ENCODE data around the gene APH1A. TPM values are rescaled to one million over a fixed set of nuclear protein-coding genes. Genes with fewer than 3 reads are reported as not detected.

Gene APH1A
- total RNA-seq, 4 donors from 2014 or later, result 41.2 to 63.8 (median 54.9) TPM

DNA sequence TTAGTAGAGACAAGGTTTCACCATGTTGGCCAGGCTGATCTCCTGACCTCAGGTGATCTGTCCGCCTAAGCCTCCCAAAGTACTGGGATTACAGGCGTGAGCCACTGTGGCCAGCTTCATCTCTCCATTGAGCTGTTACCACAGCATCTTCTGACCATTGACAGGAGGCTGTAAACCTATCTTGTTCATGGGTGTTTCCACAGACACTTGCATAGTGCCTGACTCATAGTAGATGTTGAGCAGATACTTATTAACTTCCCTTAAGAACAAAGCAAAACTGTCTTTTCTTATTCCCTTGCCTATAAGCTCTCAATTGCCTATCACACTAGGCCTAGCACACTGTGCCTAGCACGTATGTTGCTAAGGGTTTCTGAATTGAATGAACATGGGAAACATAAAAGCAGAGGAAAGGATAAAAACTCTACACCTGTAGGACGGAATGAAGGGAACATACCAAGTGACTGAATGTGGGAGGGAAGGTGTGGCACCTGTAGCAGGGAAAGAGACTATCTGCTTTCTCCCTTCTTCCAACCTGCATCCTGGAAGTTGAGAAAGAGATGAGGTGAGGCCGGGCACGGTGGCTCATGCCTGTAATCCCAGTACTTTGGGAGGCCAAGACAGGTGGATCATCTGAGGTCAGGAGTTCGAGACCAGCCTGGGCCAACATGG is 2.6 kb upstream of the APH1A start:
- H3K27ac ChIP-seq, result peak overlapping the region; percentile 35 to 75 (median 65)
- no peak for DNase-seq
- H3K9me3 ChIP-seq, result no peaks in the 10 kb centered on the region
- in situ Hi-C loops (cut with MboI; ENCODE audit: low sequenced_read_pairs in 4 of 4), result no loop called here
- no peaks in the 10 kb centered on the region for H3K27me3 ChIP-seq
- H3K4me3 ChIP-seq, result no peak overlapping the region
- ATAC-seq, result no peak
- intact Hi-C loops (cut with DNase I; ENCODE audit: low total_unique reads), result no loop called here
- peaks cover 10 to 43% of the 10 kb centered on the region in 2 donors for H3K4me1 ChIP-seq
- peaks cover 0 to 8% of the 10 kb centered on the region in 2 donors for H3K36me3 ChIP-seq
- TF ChIP-seq, protein P1, sequence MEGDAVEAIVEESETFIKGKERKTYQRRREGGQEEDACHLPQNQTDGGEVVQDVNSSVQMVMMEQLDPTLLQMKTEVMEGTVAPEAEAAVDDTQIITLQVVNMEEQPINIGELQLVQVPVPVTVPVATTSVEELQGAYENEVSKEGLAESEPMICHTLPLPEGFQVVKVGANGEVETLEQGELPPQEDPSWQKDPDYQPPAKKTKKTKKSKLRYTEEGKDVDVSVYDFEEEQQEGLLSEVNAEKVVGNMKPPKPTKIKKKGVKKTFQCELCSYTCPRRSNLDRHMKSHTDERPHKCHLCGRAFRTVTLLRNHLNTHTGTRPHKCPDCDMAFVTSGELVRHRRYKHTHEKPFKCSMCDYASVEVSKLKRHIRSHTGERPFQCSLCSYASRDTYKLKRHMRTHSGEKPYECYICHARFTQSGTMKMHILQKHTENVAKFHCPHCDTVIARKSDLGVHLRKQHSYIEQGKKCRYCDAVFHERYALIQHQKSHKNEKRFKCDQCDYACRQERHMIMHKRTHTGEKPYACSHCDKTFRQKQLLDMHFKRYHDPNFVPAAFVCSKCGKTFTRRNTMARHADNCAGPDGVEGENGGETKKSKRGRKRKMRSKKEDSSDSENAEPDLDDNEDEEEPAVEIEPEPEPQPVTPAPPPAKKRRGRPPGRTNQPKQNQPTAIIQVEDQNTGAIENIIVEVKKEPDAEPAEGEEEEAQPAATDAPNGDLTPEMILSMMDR (IDR thresholded peaks at IDR 0.05 in 4 of 5, conservative IDR thresholded peaks at IDR 0.05 in 1 of 5), result no peak
- no peak for TF ChIP-seq POLR2A (IDR thresholded peaks at IDR 0.05)

DNA sequence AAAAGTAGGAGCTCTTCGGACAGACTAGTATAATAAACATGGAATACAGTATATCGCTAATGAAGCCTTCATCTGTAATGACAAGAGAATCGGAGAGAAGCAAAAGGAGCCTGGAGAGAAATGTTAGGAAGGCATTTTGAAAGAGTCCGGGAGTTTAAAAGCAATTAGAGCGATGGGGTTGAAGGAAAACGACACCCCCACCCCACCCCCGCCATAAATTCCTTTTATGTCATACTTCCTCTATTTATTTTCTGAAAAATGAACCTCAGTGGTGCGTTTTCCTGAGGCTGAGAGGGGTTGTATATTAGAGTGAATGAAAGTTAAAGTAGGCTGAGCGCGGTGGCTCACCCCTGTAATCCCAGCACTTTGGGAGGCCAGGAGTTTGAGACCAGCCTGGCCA is 635 bp upstream of the APH1A start:
- Histone ChIP-seq H3K4me3 (peak overlapping the region; percentile 69 to 99 (median 94)), H3K4me1 (peaks cover 10 to 43% of the 10 kb centered on the region in 2 donors), H3K36me3 (peaks cover 2 to 28% of the 10 kb centered on the region in 2 donors), H3K9me3 (no peaks in the 10 kb centered on the region), H3K27ac (peak overlapping the region; percentile 94 to 99 (median 98)), H3K27me3 (no peaks in the 10 kb centered on the region)
- no peak for DNase-seq
- no peak for ATAC-seq
- intact Hi-C loops (cut with DNase I; ENCODE audit: low total_unique reads) (loop anchor here (1.0 kb wide), 2 partner anchors 13 to 33 kb away; partner anchors contain the start of gene ANP32E), in situ Hi-C loops (cut with MboI; ENCODE audit: low sequenced_read_pairs in 4 of 4) (no loop called here)
- TF ChIP-seq, protein P1 (IDR thresholded peaks at IDR 0.05 in 4 of 5, conservative IDR thresholded peaks at IDR 0.05 in 1 of 5), result no peak
- TF ChIP-seq POLR2A (IDR thresholded peaks at IDR 0.05), result no peak

DNA sequence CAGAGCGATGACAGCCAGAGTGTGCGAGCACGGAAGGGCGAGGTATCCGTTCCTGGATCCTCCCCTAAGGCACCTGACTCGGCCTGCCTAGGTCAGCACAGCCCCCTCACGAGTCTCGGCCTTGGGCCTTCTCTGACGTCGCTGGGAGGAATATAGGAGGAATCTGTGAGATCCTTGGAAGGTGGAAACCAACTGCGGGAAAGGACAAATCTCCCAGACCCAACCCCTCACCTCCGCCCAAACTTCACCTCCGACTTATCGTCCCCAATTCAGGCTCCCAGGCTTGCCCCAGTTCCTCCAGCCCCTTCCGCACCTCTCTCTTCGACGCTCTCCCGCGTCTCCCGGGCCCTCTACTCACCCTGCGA is 494 bp downstream of the APH1A start:
- TF ChIP-seq, protein P1 (IDR thresholded peaks at IDR 0.05 in 4 of 5, conservative IDR thresholded peaks at IDR 0.05 in 1 of 5), result no peak
- TF ChIP-seq POLR2A (IDR thresholded peaks at IDR 0.05), result no peak
- Histone ChIP-seq H3K36me3 (peaks cover 2 to 32% of the 10 kb centered on the region in 2 donors), H3K4me1 (peaks cover 10 to 35% of the 10 kb centered on the region in 2 donors), H3K27me3 (no peaks in the 10 kb centered on the region), H3K4me3 (peak overlapping the region; percentile 69 to 99 (median 94)), H3K27ac (peak overlapping the region; percentile 94 to 99 (median 98)), H3K9me3 (no peaks in the 10 kb centered on the region)
- ATAC-seq (peak; percentile 59 to 66), DNase-seq (peak; percentile 64 to 65)
- intact Hi-C loops (cut with DNase I; ENCODE audit: low total_unique reads), result loop anchor here (1.0 kb wide), 1 partner anchor 14 kb away; the partner anchor contains the start of gene CIART
- in situ Hi-C loops (cut with MboI; ENCODE audit: low sequenced_read_pairs in 4 of 4), result no loop called here

DNA sequence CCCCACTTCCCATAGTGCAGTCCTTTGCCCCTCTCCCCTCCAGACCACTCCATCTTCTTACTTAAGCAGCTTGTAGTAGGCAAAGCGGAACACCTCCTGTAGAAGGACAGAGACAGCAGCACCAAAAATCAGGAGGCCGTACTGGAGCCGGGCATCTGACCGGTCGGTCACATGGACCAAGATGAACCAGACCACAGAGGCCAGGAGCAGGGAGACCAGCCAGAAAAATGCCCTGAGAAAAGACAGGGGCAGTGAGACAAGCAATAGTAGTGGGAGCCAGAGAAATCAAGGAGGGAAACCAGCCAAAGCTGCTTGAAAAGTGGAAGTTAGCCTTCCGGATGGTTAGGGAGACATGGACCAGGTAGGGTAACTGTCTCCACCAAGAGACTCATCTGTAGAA is 920 bp downstream of the APH1A start:
- DNase-seq (no peak), ATAC-seq (no peak)
- Histone ChIP-seq H3K4me3 (peak overlapping the region; percentile 69 to 99 (median 94)), H3K9me3 (no peaks in the 10 kb centered on the region), H3K36me3 (peaks cover 2 to 32% of the 10 kb centered on the region in 2 donors), H3K27ac (peak overlapping the region; percentile 94 to 99 (median 98)), H3K27me3 (no peaks in the 10 kb centered on the region), H3K4me1 (peaks cover 10 to 31% of the 10 kb centered on the region in 2 donors)
- TF ChIP-seq POLR2A (IDR thresholded peaks at IDR 0.05), result no peak
- TF ChIP-seq, protein P1 (IDR thresholded peaks at IDR 0.05 in 4 of 5, conservative IDR thresholded peaks at IDR 0.05 in 1 of 5), result no peak
- intact Hi-C loops (cut with DNase I; ENCODE audit: low total_unique reads), result loop anchor here (1.0 kb wide), 1 partner anchor 14 kb away; the partner anchor contains the start of gene CIART
- in situ Hi-C loops (cut with MboI; ENCODE audit: low sequenced_read_pairs in 4 of 4), result no loop called here
